H9 (cell line): ENCODE data around the gene YY1. TPM values are rescaled to one million over a fixed set of nuclear protein-coding genes. Genes with fewer than 3 reads are reported as not detected.

Source experiments
- DNase-seq: peaks from one replicate; pipeline ENCODE4 v3.0.0-alpha.2; 2017
- H2AFZ ChIP-seq: one replicate; pipeline ENCODE4 v1.6.1; 2013; ENCODE audit warnings: mild to moderate bottlenecking, low read length, control low read depth, moderate library complexity
- H2AK5ac ChIP-seq: 2 replicates; pipeline ENCODE4 v1.6.1; 2013; ENCODE audit warnings: low read length, control low read depth, mixed read lengths; ENCODE audit not compliant: insufficient read length
- H2BK120ac ChIP-seq: one replicate; pipeline ENCODE4 v1.6.1; 2013; ENCODE audit warnings: low read depth, mild to moderate bottlenecking, low read length, control low read depth, inconsistent platforms; ENCODE audit not compliant: poor library complexity, severe bottlenecking
- H2BK12ac ChIP-seq: 2 replicates; pipeline ENCODE4 v1.6.1; 2013; ENCODE audit warnings: low read length, control low read depth, mixed read lengths, low read depth; ENCODE audit not compliant: insufficient read length
- H2BK15ac ChIP-seq: 2 replicates; pipeline ENCODE4 v1.6.1; 2013; ENCODE audit warnings: low read depth, low read length, control low read depth
- H2BK20ac ChIP-seq: one replicate; pipeline ENCODE4 v1.6.1; 2013; ENCODE audit warnings: low read depth, mild to moderate bottlenecking, low read length, control low read depth, inconsistent platforms; ENCODE audit not compliant: poor library complexity, severe bottlenecking
- H2BK5ac ChIP-seq: 2 replicates; pipeline ENCODE4 v1.6.1; 2013; ENCODE audit warnings: low read length, control low read depth, mixed read lengths; ENCODE audit not compliant: insufficient read length
- H3K14ac ChIP-seq: 2 replicates; pipeline ENCODE4 v1.6.1; 2013; ENCODE audit warnings: low read length, control low read depth; ENCODE audit not compliant: insufficient read depth
- H3K18ac ChIP-seq: 2 replicates; pipeline ENCODE4 v1.6.1; 2013; ENCODE audit warnings: low read depth, mild to moderate bottlenecking, mixed read lengths, low read length, control low read depth; ENCODE audit not compliant: insufficient read length
- H3K23ac ChIP-seq: 2 replicates; pipeline ENCODE4 v1.6.1; 2013; ENCODE audit warnings: low read length, control low read depth, mixed read lengths, low read depth; ENCODE audit not compliant: insufficient read length
- H3K23me2 ChIP-seq: 2 replicates; pipeline ENCODE4 v1.6.1; 2013; ENCODE audit warnings: low read depth, mild to moderate bottlenecking, mixed read lengths, low read length, control low read depth; ENCODE audit not compliant: insufficient read length, poor library complexity, severe bottlenecking
- H3K27ac ChIP-seq: 2 replicates; pipeline ENCODE4 v1.5.1; 2013; ENCODE audit warnings: low read length, control low read depth, mixed read lengths, low read depth; ENCODE audit not compliant: insufficient read length
- H3K27me3 ChIP-seq: 2 replicates; pipeline ENCODE4 v1.6.1; 2013; ENCODE audit warnings: low read length, control low read depth, inconsistent platforms; ENCODE audit not compliant: insufficient read depth
- H3K4ac ChIP-seq: 2 replicates; pipeline ENCODE4 v1.6.1; 2013; ENCODE audit warnings: low read depth, mild to moderate bottlenecking, control low read depth, inconsistent platforms, low read length, moderate library complexity
- H3K4me1 ChIP-seq: 2 replicates; pipeline ENCODE4 v1.6.1; 2013; ENCODE audit warnings: low read length, control low read depth, inconsistent platforms; ENCODE audit not compliant: insufficient read depth
- H3K4me2 ChIP-seq: 2 replicates; pipeline ENCODE4 v1.6.1; 2013; ENCODE audit warnings: low read length, control low read depth, mixed read lengths; ENCODE audit not compliant: insufficient read length, insufficient read depth
- H3K56ac ChIP-seq: 2 replicates; pipeline ENCODE4 v1.6.1; 2013; ENCODE audit warnings: low read depth, mild to moderate bottlenecking, mixed read lengths, low read length, control low read depth; ENCODE audit not compliant: insufficient read length
- H3K79me1 ChIP-seq: 2 replicates; pipeline ENCODE4 v1.6.1; 2013; ENCODE audit warnings: low read depth, mild to moderate bottlenecking, moderate library complexity, low read length, control low read depth, inconsistent platforms; ENCODE audit not compliant: insufficient read depth, poor library complexity, severe bottlenecking
- H3K79me2 ChIP-seq: 2 replicates; pipeline ENCODE4 v1.6.1; 2013; ENCODE audit warnings: low read length, control low read depth, inconsistent platforms; ENCODE audit not compliant: insufficient read depth
- H3K9ac ChIP-seq: 2 replicates; pipeline ENCODE4 v1.6.1; 2013; ENCODE audit warnings: low read length, control low read depth, mixed read lengths; ENCODE audit not compliant: insufficient read length; ENCODE audit errors: extremely low read depth
- H3K9me3 ChIP-seq: one replicate; pipeline ENCODE4 v1.6.1; 2013; ENCODE audit warnings: low read depth, low read length, inconsistent platforms; ENCODE audit not compliant: control insufficient read depth
- H3T11ph ChIP-seq: one replicate; pipeline ENCODE4 v1.6.1; 2013; ENCODE audit warnings: mild to moderate bottlenecking, low read length, control low read depth, inconsistent platforms
- H4K20me1 ChIP-seq: one replicate; pipeline ENCODE4 v1.6.1; 2013; ENCODE audit not compliant: control insufficient read depth, insufficient read length, insufficient read depth
- H4K5ac ChIP-seq: 2 replicates; pipeline ENCODE4 v1.6.1; 2013; ENCODE audit warnings: low read depth, mild to moderate bottlenecking, mixed read lengths, low read length, control low read depth; ENCODE audit not compliant: insufficient read length
- H4K8ac ChIP-seq: replicated peaks from 2 replicates; pipeline ENCODE4 v1.6.1; 2013; ENCODE audit warnings: low read length, control low read depth, mixed read lengths, low read depth; ENCODE audit not compliant: insufficient read length
- H4K91ac ChIP-seq: 2 replicates; pipeline ENCODE4 v1.6.1; 2013; ENCODE audit warnings: low read depth, mild to moderate bottlenecking, moderate library complexity, mixed read lengths, low read length, control low read depth; ENCODE audit not compliant: insufficient read length
- H3K27ac Mint-ChIP-seq, 3 experiments: 2 replicates in 2 of 3; 3 replicates in 1 of 3; pipeline ENCODE4 v1.8.0; 2020 to 2021; ENCODE audit warnings: mixed read lengths in 3 of 3, mild to moderate bottlenecking in 1 of 3, moderate library complexity in 1 of 3
- H3K27me3 Mint-ChIP-seq: 2 replicates; pipeline ENCODE4 v1.8.0; 2021; ENCODE audit warnings: low read depth, mild to moderate bottlenecking, moderate library complexity, mixed read lengths
- H3K36me3 Mint-ChIP-seq, 3 experiments: 2 replicates in 2 of 3; 3 replicates in 1 of 3; pipeline ENCODE4 v1.8.0; 2020 to 2021; ENCODE audit warnings: low read depth in 3 of 3, mixed read lengths in 3 of 3; ENCODE audit not compliant: insufficient read depth in 1 of 3
- H3K4me1 Mint-ChIP-seq, 2 experiments: 2 replicates each; pipeline ENCODE4 v1.8.0; 2020; ENCODE audit warnings: mixed read lengths in 2 of 2
- H3K4me3 Mint-ChIP-seq, 2 experiments: 2 replicates in 1 of 2; 3 replicates in 1 of 2; pipeline ENCODE4 v1.8.0; 2020 to 2021; ENCODE audit warnings: mild to moderate bottlenecking in 2 of 2, mixed read lengths in 2 of 2, moderate library complexity in 1 of 2
- H3K9me3 Mint-ChIP-seq, 2 experiments: 2 replicates in 1 of 2; 3 replicates in 1 of 2; pipeline ENCODE4 v1.8.0; 2020; ENCODE audit warnings: mild to moderate bottlenecking in 2 of 2, mixed read lengths in 2 of 2, moderate library complexity in 1 of 2
- WGBS: extraction: QIAGEN DNeasy Blood & Tissue Kit; methylation state at CpG from one replicate; pipeline ENCODE4 v1.1.7; 2013; ENCODE audit warnings: missing lambda C conversion rate, low lambda C conversion rate, mixed read lengths; ENCODE audit not compliant: insufficient read length; ENCODE audit errors: extremely low coverage; 5-methylcytosine and 5-hydroxymethylcytosine counted together
- total RNA-seq: library from RNA; stranded (reverse); gene quantifications from 2 replicates; pipeline ENCODE4 v1.2.1, GENCODE V29; 2021
- TF ChIP-seq, protein P1 (sequence below): fragments of 200-600 bp; sonication (generic); conservative IDR thresholded peaks from 3 replicates; pipeline ENCODE4 v1.8.0; 2021; ENCODE audit warnings: antibody characterized with exemption, mild to moderate bottlenecking

Gene YY1
- total RNA-seq, 1 experiment from 2014 or later: 103 TPM

- H3K79me2 ChIP-seq: peaks cover 70% of the 10 kb centered on the region
- Mint-ChIP-seq H3K4me1 (peaks cover 38 to 46% of the 10 kb centered on the region in 2 experiments), H3K4me3 (no peak overlapping the region; a peak in 1 of 5 replicates), H3K27ac (peak overlapping the region; percentile 22 to 88 (median 58); a peak in 2 of 7 replicates), H3K36me3 (peaks cover 17 to 27% (median 22%) of the 10 kb centered on the region in 3 experiments), H3K27me3 (no peaks in the 10 kb centered on the region), H3K9me3 (no peaks in the 10 kb centered on the region; a peak in 2 of 5 replicates)
- H3K79me1 ChIP-seq: peaks cover 6% of the 10 kb centered on the region
- no peak overlapping the region for H3K4me2 ChIP-seq
- no peak overlapping the region for H2AFZ ChIP-seq
- no peak overlapping the region for H2BK5ac ChIP-seq
- H3K18ac ChIP-seq: no peak overlapping the region
- no CpG with 5 or more reads among the region's 3 CpGs for WGBS
- H4K5ac ChIP-seq: no peak overlapping the region
- no peaks in the 10 kb centered on the region for H3K9me3 ChIP-seq
- TF ChIP-seq, protein P1, sequence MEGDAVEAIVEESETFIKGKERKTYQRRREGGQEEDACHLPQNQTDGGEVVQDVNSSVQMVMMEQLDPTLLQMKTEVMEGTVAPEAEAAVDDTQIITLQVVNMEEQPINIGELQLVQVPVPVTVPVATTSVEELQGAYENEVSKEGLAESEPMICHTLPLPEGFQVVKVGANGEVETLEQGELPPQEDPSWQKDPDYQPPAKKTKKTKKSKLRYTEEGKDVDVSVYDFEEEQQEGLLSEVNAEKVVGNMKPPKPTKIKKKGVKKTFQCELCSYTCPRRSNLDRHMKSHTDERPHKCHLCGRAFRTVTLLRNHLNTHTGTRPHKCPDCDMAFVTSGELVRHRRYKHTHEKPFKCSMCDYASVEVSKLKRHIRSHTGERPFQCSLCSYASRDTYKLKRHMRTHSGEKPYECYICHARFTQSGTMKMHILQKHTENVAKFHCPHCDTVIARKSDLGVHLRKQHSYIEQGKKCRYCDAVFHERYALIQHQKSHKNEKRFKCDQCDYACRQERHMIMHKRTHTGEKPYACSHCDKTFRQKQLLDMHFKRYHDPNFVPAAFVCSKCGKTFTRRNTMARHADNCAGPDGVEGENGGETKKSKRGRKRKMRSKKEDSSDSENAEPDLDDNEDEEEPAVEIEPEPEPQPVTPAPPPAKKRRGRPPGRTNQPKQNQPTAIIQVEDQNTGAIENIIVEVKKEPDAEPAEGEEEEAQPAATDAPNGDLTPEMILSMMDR: peak; percentile 76
- no peak overlapping the region for H4K91ac ChIP-seq
- no peaks in the 10 kb centered on the region for H3K27me3 ChIP-seq
- H2BK12ac ChIP-seq: no peak overlapping the region
- H3K23ac ChIP-seq: no peak overlapping the region
- no peak overlapping the region for H3K4ac ChIP-seq
- no peak overlapping the region for H3K56ac ChIP-seq
- H3K27ac ChIP-seq: no peak overlapping the region
- no peaks in the 10 kb centered on the region for H3K23me2 ChIP-seq
- H4K20me1 ChIP-seq: peaks cover 2% of the 10 kb centered on the region
- H2BK15ac ChIP-seq: no peak overlapping the region
- peak; percentile 34 for DNase-seq
- no peak overlapping the region for H2BK20ac ChIP-seq
- H4K8ac ChIP-seq: no peak overlapping the region
- H3K4me1 ChIP-seq: no peaks in the 10 kb centered on the region; the same call in 1 of the 2 replicates
- no peak overlapping the region for H3T11ph ChIP-seq
- no peak overlapping the region for H3K14ac ChIP-seq
- no peak overlapping the region for H2AK5ac ChIP-seq
- no peak overlapping the region for H2BK120ac ChIP-seq
- no peak overlapping the region for H3K9ac ChIP-seq
Measured at GRCh38 chr14:100246809-100247428, 8.0 kb downstream of the YY1 start.
